Esophagus squamous epithelium (tissue), 5 donors: ENCODE measurements around the gene SARM1. TPM values are rescaled to one million over a fixed set of nuclear protein-coding genes. Genes with fewer than 3 reads are reported as not detected.

Experiments
- DNase-seq: peaks from one replicate; lab custom pipeline; 2025; lab: John Stamatoyannopoulos, UW
- H3K27ac ChIP-seq, 4 donors: fragments of 200-600 bp; sonication (generic); one replicate each; pipeline ENCODE4 v1.5.1; 2016 to 2019; ENCODE audit warnings: mild to moderate bottlenecking in 1 of 4
- H3K27me3 ChIP-seq, 4 donors: fragments of 200-600 bp; sonication (generic); 1 replicate in 3 of 4; 2 replicates in 1 of 4; pipeline versions ENCODE4 v1.5.1 to v1.6.0; 2017 to 2021; ENCODE audit warnings: antibody characterized with exemption in 1 of 4
- H3K36me3 ChIP-seq, 3 donors: fragments of 200-600 bp; sonication (generic); one replicate each; pipeline ENCODE4 v1.5.1; 2016 to 2019
- H3K4me1 ChIP-seq, 3 donors: fragments of 200-600 bp; sonication (generic); one replicate each; pipeline ENCODE4 v1.5.1; 2017 to 2019
- H3K4me3 ChIP-seq, 4 donors: fragments of 200-600 bp; sonication (generic); 1 replicate in 3 of 4; 2 replicates in 1 of 4; pipeline ENCODE4 v1.5.1; 2016 to 2019; ENCODE audit warnings: mild to moderate bottlenecking in 2 of 4, moderate library complexity in 1 of 4
- H3K9me3 ChIP-seq, 3 donors: fragments of 200-600 bp; sonication (generic); one replicate each; pipeline ENCODE4 v1.5.1; 2016 to 2019
- POLR2A ChIP-seq, 4 donors: fragments of 450-650 bp; IDR thresholded peaks; one replicate each; pipeline ENCODE4 v1.6.1; 2017; ENCODE audit warnings: antibody characterized with exemption in 4 of 4, mild to moderate bottlenecking in 4 of 4, moderate library complexity in 3 of 4
- WGBS, 2 donors: methylation state at CpG; one replicate each; pipeline ENCODE4 v1.1.5; 2018; 5-methylcytosine and 5-hydroxymethylcytosine counted together
- intact Hi-C: fragments of 100-400 bp; cut with DNase I; formaldehyde crosslinking; loops from one replicate; pipeline ENCODE4 v1.15.0; 2022
- total RNA-seq, 4 donors: library from RNA; depleted of rRNA; stranded (reverse); fragments of >200 nt; gene quantifications; one replicate each; pipeline ENCODE4 v1.1.0, GENCODE V29; 2016
- TF ChIP-seq, protein P1 (sequence below), 6 experiments: fragments of 450-650 bp in 4 of 6; fragments of 200-600 bp in 2 of 6; sonication (generic) in 2 of 6; IDR thresholded peaks; one replicate each; pipeline ENCODE4 v1.5.1; 2016 to 2019; ENCODE audit warnings: antibody characterized with exemption in 6 of 6, mild to moderate bottlenecking in 4 of 6, moderate library complexity in 4 of 6
- donor health status: DM: yes; HTN: yes; CAD: no.

Gene SARM1
- total RNA-seq, 4 donors from 2014 or later = 1.1 to 7.2 (median 2.5) TPM

- intact Hi-C loops = no loop called here
Observed at GRCh38 chr17:28368306-28368831, 3.1 kb upstream of the SARM1 start.

GRCh38 chr17:28368915-28369683 is 2.4 kb upstream of the SARM1 start:
- 64 to 80% methylated on average over 2 to 5 of the region's 23 CpGs for WGBS, 2 donors

More at GRCh38 chr17:28368306-28368831, 3.1 kb upstream of the SARM1 start:
- H3K27ac ChIP-seq = no peak overlapping the region
- H3K36me3 ChIP-seq = peaks cover 0 to 21% (median 0%) of the 10 kb centered on the region in 3 donors
- DNase-seq = no peak
- H3K4me1 ChIP-seq = peaks cover 12 to 32% (median 17%) of the 10 kb centered on the region in 3 donors
- H3K9me3 ChIP-seq = no peaks in the 10 kb centered on the region
- H3K27me3 ChIP-seq = peaks cover 0 to 10% (median 0%) of the 10 kb centered on the region in 4 donors
- H3K4me3 ChIP-seq = no peak overlapping the region
- WGBS, 2 donors = 65% methylated on average over 2 of the region's 5 CpGs; no CpG with 5 or more reads in 1 of the 2 donors
- TF ChIP-seq POLR2A (IDR thresholded peaks at IDR 0.05) = no peak
- TF ChIP-seq, protein P1, sequence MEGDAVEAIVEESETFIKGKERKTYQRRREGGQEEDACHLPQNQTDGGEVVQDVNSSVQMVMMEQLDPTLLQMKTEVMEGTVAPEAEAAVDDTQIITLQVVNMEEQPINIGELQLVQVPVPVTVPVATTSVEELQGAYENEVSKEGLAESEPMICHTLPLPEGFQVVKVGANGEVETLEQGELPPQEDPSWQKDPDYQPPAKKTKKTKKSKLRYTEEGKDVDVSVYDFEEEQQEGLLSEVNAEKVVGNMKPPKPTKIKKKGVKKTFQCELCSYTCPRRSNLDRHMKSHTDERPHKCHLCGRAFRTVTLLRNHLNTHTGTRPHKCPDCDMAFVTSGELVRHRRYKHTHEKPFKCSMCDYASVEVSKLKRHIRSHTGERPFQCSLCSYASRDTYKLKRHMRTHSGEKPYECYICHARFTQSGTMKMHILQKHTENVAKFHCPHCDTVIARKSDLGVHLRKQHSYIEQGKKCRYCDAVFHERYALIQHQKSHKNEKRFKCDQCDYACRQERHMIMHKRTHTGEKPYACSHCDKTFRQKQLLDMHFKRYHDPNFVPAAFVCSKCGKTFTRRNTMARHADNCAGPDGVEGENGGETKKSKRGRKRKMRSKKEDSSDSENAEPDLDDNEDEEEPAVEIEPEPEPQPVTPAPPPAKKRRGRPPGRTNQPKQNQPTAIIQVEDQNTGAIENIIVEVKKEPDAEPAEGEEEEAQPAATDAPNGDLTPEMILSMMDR (IDR thresholded peaks at IDR 0.05) = no peak

DNA sequence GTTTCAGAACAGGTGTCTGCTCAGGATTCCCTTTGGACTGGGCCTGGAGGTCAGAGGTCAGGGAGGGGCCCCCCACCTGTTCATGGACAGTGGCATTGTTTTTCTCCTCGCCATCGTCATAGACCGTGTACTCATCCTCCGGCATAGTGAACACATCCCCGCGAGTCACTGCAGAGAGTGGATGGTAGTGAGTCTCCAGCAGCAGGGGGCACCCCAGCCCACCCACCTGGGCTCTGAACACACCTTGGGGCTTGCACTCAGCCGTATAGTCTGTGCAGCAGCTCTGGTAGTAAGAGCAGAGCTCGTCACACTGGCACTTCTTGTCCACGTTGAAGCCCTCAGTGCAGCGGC is 1.8 kb upstream of the SARM1 start:
- TF ChIP-seq POLR2A (IDR thresholded peaks at IDR 0.05) = no peak
- TF ChIP-seq, protein P1 (IDR thresholded peaks at IDR 0.05) = no peak
- Histone ChIP-seq H3K27me3 (peaks cover 0 to 10% (median 0%) of the 10 kb centered on the region in 4 donors), H3K4me1 (peaks cover 12 to 36% (median 17%) of the 10 kb centered on the region in 3 donors), H3K4me3 (no peak overlapping the region), H3K36me3 (peaks cover 0 to 8% (median 0%) of the 10 kb centered on the region in 3 donors), H3K27ac (peak overlapping the region in 2 of 4 donors; percentile 78 to 80), H3K9me3 (no peaks in the 10 kb centered on the region)
- DNase-seq = no peak
- WGBS, 2 donors = 52% methylated on average over 5 of the region's 10 CpGs; no CpG with 5 or more reads in 1 of the 2 donors
- intact Hi-C loops = no loop called here

More at GRCh38 chr17:28368915-28369683, 2.4 kb upstream of the SARM1 start:
- Histone ChIP-seq H3K4me1 (peaks cover 12 to 36% (median 17%) of the 10 kb centered on the region in 3 donors), H3K36me3 (peaks cover 0 to 14% (median 0%) of the 10 kb centered on the region in 3 donors), H3K4me3 (no peak overlapping the region), H3K27me3 (peaks cover 0 to 10% (median 0%) of the 10 kb centered on the region in 4 donors), H3K27ac (no peak overlapping the region), H3K9me3 (no peaks in the 10 kb centered on the region)
- no peak for DNase-seq
- TF ChIP-seq, protein P1 (IDR thresholded peaks at IDR 0.05) = no peak
- no peak for TF ChIP-seq POLR2A (IDR thresholded peaks at IDR 0.05)
- intact Hi-C loops = no loop called here

DNA sequence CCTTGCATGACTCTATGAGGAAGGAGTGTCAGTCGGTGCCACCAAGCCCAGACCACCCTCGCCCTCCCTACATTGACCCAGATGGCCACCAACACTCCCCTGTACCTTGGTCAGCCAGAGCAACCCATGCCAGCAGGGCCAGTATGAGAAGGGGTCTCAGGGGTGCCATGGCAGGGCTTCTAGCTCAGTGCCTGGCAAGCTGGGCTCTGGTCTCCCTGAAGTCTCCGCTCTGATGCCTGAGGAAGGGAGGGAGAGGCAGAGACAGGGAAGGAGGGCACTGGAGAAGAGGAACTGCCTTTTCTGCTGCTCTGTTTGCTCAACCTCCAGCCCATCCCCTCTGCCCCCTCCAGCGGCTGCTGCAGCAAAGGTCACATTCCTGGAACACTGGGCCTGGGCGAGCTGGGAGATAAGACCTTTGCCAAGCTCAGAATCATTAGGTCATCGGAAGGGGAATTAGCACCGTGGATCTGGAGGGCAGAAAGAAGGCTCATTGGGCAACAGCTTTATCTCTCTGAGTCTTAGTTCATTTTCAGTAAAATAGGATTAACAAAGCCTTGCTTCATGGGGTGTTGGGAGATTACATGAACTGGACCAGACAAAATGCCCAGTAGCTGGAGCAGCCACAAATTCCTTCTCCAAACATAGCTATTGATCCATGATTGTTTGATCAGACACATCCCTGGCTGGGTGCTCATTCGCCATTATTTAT is 1.3 kb upstream of the SARM1 start, which contains the start of gene VTN:
TSS of gene VTN (minus strand) at position 273 of the 709 bp plus-strand sequence. CDS start at position 169, 104 bp downstream.
- DNase-seq = no peak
- peaks cover 12 to 36% (median 17%) of the 10 kb centered on the region in 3 donors for H3K4me1 ChIP-seq
- TF ChIP-seq, protein P1 (IDR thresholded peaks at IDR 0.05) = no peak
- TF ChIP-seq POLR2A (IDR thresholded peaks at IDR 0.05) = no peak
- H3K4me3 ChIP-seq = peak within 1 kb of the TSS; percentile 38 to 69 (median 56)
- peak within 1 kb of the TSS; percentile 30 to 80 (median 78) for H3K27ac ChIP-seq
- intact Hi-C loops = no loop called here
- peaks cover 0 to 3% (median 0%) of the 10 kb centered on the region in 3 donors for H3K36me3 ChIP-seq
- WGBS, 2 donors = 0 to 3% methylated on average over 1 to 2 of the region's 8 CpGs
- H3K9me3 ChIP-seq = no peaks in the 10 kb centered on the region
- peaks cover 0 to 10% (median 0%) of the 10 kb centered on the region in 4 donors for H3K27me3 ChIP-seq
